LNCAP (cell line): Measurements from ENCODE around the gene NDNF.

Experiments used
- TF ChIP-seq, protein P1 (sequence below): fragments of 450-650 bp; IDR thresholded peaks from 2 replicates; pipeline ENCODE4 v1.5.1; 2017; ENCODE audit warnings: mild to moderate bottlenecking

NDNF gene

GRCh38 chr4:121041307-121042090, 30.8 kb downstream of the NDNF start:
- TF ChIP-seq, protein P1, sequence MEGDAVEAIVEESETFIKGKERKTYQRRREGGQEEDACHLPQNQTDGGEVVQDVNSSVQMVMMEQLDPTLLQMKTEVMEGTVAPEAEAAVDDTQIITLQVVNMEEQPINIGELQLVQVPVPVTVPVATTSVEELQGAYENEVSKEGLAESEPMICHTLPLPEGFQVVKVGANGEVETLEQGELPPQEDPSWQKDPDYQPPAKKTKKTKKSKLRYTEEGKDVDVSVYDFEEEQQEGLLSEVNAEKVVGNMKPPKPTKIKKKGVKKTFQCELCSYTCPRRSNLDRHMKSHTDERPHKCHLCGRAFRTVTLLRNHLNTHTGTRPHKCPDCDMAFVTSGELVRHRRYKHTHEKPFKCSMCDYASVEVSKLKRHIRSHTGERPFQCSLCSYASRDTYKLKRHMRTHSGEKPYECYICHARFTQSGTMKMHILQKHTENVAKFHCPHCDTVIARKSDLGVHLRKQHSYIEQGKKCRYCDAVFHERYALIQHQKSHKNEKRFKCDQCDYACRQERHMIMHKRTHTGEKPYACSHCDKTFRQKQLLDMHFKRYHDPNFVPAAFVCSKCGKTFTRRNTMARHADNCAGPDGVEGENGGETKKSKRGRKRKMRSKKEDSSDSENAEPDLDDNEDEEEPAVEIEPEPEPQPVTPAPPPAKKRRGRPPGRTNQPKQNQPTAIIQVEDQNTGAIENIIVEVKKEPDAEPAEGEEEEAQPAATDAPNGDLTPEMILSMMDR = no peak

DNA sequence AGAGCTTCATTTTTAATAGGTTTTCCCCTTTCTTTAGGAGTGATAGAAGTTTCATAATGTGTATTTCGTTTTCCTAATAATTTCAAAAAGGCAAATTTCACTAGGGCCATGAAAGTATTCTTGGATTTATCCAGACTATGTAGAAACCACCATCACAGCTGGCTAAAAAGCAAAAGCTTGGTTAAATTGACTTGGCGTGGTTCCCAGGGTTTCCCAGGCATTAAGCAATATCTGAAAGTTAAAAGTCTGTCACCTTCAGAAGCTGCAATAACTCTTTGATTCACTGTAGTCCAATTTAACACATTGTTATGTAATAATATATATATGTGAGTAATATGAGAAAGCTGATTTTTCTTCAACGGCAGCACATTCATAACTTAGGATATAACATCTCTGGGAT, 38.3 kb downstream of the NDNF start:
- TF ChIP-seq, protein P1 = no peak

GRCh38 chr4:121030711-121031110, 41.6 kb downstream of the NDNF start:
- TF ChIP-seq, protein P1 = no peak

- TF ChIP-seq, protein P1 = no peak
Measured at GRCh38 chr4:121030131-121030530, 42.2 kb downstream of the NDNF start.

- TF ChIP-seq, protein P1 = no peak
Measured at GRCh38 chr4:121026034-121026433, 46.3 kb downstream of the NDNF start.

GRCh38 chr4:121025540-121025939, 46.8 kb downstream of the NDNF start:
- TF ChIP-seq, protein P1 = no peak

- TF ChIP-seq, protein P1 = no peak
Measured at GRCh38 chr4:121018543-121018942, 53.8 kb downstream of the NDNF start.
